ENCODE measurements around the gene MFGE8.

The MFGE8 gene

DNA sequence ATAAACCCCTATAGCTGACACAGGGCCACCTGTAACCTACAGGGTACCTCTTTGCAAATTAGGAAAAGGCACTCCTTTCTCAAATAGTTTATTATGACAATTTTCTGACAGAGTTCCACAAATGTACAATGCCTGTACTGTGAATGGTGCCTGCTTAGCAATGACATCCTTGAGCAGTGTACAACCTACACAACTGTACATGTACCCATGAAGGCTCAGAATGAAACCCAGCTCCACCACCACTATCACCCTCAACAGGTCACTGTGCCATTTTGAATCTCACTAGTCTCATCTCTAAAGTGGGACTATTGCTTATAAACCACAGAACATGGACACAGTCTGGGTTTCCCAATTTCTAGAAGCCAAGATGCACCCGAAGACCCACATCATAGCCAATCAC, 7.0 kb downstream of the MFGE8 start:
- Histone ChIP-seq H3K27me3 (ENCODE audit: insufficient read depth, poor library complexity, severe bottlenecking) (no peaks in the 10 kb centered on the region), H3K27ac (replicated peaks) (no peak overlapping the region), H3K4me3 (replicated peaks; ENCODE audit: insufficient read depth, low read length) (no peak overlapping the region)
- DNase-seq (ENCODE audit: low read depth in 1 of 2, low spot score in 1 of 2), result no peak
- TF ChIP-seq SPI1 (IDR thresholded peaks at IDR 0.05; ENCODE audit: borderline replicate concordance, low read depth), result no peak
- TF ChIP-seq, protein P1, sequence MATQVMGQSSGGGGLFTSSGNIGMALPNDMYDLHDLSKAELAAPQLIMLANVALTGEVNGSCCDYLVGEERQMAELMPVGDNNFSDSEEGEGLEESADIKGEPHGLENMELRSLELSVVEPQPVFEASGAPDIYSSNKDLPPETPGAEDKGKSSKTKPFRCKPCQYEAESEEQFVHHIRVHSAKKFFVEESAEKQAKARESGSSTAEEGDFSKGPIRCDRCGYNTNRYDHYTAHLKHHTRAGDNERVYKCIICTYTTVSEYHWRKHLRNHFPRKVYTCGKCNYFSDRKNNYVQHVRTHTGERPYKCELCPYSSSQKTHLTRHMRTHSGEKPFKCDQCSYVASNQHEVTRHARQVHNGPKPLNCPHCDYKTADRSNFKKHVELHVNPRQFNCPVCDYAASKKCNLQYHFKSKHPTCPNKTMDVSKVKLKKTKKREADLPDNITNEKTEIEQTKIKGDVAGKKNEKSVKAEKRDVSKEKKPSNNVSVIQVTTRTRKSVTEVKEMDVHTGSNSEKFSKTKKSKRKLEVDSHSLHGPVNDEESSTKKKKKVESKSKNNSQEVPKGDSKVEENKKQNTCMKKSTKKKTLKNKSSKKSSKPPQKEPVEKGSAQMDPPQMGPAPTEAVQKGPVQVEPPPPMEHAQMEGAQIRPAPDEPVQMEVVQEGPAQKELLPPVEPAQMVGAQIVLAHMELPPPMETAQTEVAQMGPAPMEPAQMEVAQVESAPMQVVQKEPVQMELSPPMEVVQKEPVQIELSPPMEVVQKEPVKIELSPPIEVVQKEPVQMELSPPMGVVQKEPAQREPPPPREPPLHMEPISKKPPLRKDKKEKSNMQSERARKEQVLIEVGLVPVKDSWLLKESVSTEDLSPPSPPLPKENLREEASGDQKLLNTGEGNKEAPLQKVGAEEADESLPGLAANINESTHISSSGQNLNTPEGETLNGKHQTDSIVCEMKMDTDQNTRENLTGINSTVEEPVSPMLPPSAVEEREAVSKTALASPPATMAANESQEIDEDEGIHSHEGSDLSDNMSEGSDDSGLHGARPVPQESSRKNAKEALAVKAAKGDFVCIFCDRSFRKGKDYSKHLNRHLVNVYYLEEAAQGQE (IDR thresholded peaks at IDR 0.05; ENCODE audit: insufficient replicate concordance, low read depth), result no peak
- no peak for TF ChIP-seq POLR2AphosphoS5 (IDR thresholded peaks at IDR 0.05; ENCODE audit: low read depth)
- TF ChIP-seq CTCF (IDR thresholded peaks at IDR 0.05; ENCODE audit: insufficient read depth, low read length), result no peak
- no peak for TF ChIP-seq GABPA (IDR thresholded peaks at IDR 0.05; ENCODE audit: low read depth)

- DNase-seq (ENCODE audit: low read depth in 1 of 2, low spot score in 1 of 2), result no peak
- TF ChIP-seq CTCF (IDR thresholded peaks at IDR 0.05; ENCODE audit: insufficient read depth, low read length), result no peak
- no peak for TF ChIP-seq GABPA (IDR thresholded peaks at IDR 0.05; ENCODE audit: low read depth)
- TF ChIP-seq POLR2AphosphoS5 (IDR thresholded peaks at IDR 0.05; ENCODE audit: low read depth), result no peak
- TF ChIP-seq SPI1 (IDR thresholded peaks at IDR 0.05; ENCODE audit: borderline replicate concordance, low read depth), result no peak
- TF ChIP-seq, protein P1 (IDR thresholded peaks at IDR 0.05; ENCODE audit: insufficient replicate concordance, low read depth), result no peak
- H3K27me3 ChIP-seq (ENCODE audit: insufficient read depth, poor library complexity, severe bottlenecking), result no peaks in the 10 kb centered on the region
- no peak overlapping the region for H3K4me3 ChIP-seq (replicated peaks; ENCODE audit: insufficient read depth, low read length)
- no peak overlapping the region for H3K27ac ChIP-seq (replicated peaks)
These were observed 7.6 kb downstream of the MFGE8 start for GRCh38 chr15:88905576-88905975.

- Histone ChIP-seq H3K27me3 (ENCODE audit: insufficient read depth, poor library complexity, severe bottlenecking) (no peaks in the 10 kb centered on the region), H3K27ac (replicated peaks) (no peak overlapping the region), H3K4me3 (replicated peaks; ENCODE audit: insufficient read depth, low read length) (no peak overlapping the region)
- DNase-seq (ENCODE audit: low read depth in 1 of 2, low spot score in 1 of 2), result peak; percentile 18 to 66
- TF ChIP-seq, protein P1 (IDR thresholded peaks at IDR 0.05; ENCODE audit: insufficient replicate concordance, low read depth), result no peak
- peak; percentile 97 for TF ChIP-seq CTCF (IDR thresholded peaks at IDR 0.05; ENCODE audit: insufficient read depth, low read length)
These were observed 8.4 kb downstream of the MFGE8 start for GRCh38 chr15:88904624-88905327.

All from HL-60 (cell line).